ENCODE results near the gene GRAMD4.

GRAMD4 gene

GRCh38 chr22:46583571-46583970 is 36.6 kb upstream of the GRAMD4 start:
- DNase-seq (ENCODE audit: low read depth), result no peak

GRCh38 chr22:46584081-46584921 is 35.9 kb upstream of the GRAMD4 start:
- DNase-seq (ENCODE audit: low read depth), result no peak

GRCh38 chr22:46585340-46586122 is 34.7 kb upstream of the GRAMD4 start:
- no peak for DNase-seq (ENCODE audit: low read depth)

DNA sequence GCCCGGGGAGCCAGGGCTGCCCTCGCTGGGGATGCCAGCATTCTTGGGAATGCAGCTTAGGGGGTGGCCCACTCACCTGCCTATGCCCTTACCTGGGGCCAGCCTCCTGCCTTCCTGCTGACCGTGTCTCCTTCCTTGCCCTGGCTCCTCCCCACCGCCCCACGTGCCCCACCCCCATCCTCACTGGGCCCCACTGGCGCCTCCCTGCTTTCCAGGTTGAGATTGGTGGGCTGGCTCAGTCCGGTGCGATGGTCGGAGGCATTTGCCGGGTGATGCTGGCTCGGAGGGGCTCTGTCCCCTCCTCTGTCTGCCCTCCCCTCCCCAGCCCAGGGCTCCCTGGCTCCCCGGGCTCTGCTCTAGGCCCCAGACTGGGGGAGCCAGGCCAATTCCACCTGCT is 34.1 kb upstream of the GRAMD4 start:
- no peak for DNase-seq (ENCODE audit: low read depth)

DNA sequence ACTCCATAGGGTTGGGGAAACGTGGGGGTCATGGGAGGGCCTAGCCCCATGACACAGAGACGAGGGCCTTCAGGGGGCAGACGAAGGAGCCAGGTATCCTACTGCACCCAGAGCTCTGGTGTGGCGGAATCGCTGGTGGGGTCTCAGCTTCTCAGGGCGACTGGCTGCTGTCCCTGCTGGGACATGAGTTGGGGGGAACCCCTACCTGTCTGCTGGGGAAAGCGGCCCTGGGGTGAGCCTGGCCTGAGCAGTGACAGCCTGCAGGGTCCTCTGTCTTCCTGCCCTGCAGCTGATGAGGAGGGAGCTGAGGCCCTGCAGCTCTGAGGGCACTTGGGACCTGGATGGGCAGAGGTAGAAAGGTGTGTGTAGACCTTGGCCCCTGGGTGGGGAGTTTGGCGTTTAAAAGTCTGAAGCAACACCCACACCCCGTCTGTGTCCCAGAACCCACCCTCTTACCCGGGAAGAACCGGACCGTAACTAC is 33.6 kb upstream of the GRAMD4 start:
- no peak for DNase-seq (ENCODE audit: low read depth)

- DNase-seq (ENCODE audit: low read depth), result no peak
Observed at GRCh38 chr22:46587061-46587460, 33.1 kb upstream of the GRAMD4 start.

DNA sequence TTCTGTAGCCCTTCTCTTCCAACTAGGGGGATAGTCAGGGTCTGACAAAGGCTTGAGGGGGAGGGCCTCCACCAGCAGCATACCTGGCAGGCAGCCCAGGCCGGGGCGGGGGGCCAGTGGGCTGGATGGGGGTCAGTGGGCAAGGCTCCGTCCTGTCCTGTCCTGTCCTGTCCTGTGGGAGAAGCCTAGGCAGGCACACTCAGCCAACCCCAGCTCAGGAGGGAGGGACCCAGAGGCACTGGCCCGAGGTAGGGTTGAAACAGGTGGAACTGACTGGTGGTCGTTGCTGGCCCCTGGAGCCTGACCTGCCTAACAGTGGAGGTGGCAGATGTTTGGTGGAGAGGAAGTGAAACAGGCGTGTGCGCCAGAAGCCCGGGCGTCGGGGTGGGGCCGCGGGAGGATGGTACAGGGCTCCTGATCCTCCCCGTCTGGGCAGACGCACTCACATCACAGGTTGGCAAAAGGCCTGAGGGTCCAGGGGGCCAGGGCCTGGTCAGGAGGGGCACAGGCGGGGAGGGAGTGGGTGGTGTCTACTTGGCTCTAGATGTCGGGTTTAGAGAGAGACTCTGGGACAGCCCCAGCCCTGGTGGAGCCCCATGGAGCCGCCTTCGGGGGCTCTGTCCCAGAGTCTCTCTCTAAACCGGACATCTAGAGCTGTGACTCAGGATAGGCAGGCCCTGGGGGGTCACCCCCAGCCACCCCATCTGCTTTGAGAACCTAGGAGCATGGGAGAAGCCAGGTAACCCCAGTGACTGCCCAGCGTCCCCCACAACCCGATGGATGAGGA is 32.5 kb upstream of the GRAMD4 start:
- DNase-seq (ENCODE audit: low read depth), result no peak

GRCh38 chr22:46588279-46589140 is 31.7 kb upstream of the GRAMD4 start:
- DNase-seq (ENCODE audit: low read depth), result no peak

GRCh38 chr22:46589141-46589748 is 30.9 kb upstream of the GRAMD4 start:
- DNase-seq (ENCODE audit: low read depth), result no peak

DNA sequence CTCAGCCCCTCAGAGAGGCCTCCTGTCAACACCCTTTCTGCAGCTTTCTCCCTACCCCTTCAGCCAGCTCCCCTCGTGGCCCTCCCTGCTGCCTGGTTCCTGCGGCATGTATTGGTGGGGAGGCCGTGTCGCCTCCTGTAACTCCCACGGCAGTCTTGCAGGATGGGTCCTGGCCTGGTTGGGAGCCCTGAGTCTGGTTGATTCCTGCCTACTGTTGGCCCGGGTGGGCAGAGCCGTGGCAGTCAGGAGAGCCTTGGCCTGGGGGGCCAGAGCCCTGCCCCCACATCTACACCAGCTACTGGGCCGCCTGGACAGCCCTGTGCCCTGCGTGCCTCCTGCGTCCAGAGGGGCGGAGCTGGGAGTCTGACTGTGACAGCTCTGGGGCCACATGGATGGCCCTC is 30.3 kb upstream of the GRAMD4 start:
- no peak for DNase-seq (ENCODE audit: low read depth)

DNA sequence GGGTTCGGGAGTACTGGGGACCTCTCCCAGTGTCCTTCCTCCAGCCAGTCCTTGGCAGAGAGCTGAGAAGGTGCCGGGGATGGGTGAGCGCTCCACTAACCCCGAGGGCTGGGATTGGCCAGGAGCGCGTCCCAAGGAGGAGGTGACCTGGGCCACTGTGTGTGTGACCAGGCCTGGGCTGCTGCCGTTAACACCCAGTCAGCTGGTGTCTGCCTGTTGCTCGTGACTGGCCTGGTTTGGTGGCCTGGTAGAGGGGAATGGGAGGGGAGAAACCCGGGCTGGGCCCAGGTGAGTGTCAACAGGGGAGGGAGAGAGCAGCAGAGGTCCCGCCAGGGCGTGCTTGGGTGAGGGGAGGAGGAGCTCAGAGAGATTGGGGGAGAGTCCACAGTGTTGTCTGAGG is 29.9 kb upstream of the GRAMD4 start:
- DNase-seq (ENCODE audit: low read depth), result no peak

GRCh38 chr22:46591930-46592329 is 28.3 kb upstream of the GRAMD4 start:
- no peak for DNase-seq (ENCODE audit: low read depth)

- no peak for DNase-seq (ENCODE audit: low read depth)
Observed at GRCh38 chr22:46592390-46592872, 27.8 kb upstream of the GRAMD4 start.

DNA sequence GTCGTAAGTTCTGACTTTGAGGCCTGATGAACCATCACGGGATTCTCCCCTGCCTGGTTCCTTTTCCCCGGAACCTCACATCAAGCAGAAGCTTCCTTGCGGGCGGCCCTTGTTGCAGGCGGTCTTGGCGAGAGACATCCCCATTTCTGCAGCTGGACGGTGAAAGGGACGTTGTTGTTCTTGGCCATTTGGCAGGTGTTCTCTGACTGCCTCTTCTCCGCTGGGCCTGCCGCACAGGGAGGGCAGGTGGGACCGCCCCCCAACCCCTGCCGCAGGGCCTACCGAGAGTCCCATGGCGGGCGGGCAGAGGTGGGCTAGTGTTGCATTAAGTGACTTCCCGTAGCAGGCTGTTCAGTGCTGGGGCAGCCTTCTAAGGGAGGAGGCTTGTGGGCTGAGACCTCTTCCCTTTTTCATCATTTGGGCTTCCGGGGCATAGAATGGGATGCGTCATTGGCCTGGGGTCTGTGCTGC is 26.9 kb upstream of the GRAMD4 start:
- DNase-seq (ENCODE audit: low read depth), result no peak

DNA sequence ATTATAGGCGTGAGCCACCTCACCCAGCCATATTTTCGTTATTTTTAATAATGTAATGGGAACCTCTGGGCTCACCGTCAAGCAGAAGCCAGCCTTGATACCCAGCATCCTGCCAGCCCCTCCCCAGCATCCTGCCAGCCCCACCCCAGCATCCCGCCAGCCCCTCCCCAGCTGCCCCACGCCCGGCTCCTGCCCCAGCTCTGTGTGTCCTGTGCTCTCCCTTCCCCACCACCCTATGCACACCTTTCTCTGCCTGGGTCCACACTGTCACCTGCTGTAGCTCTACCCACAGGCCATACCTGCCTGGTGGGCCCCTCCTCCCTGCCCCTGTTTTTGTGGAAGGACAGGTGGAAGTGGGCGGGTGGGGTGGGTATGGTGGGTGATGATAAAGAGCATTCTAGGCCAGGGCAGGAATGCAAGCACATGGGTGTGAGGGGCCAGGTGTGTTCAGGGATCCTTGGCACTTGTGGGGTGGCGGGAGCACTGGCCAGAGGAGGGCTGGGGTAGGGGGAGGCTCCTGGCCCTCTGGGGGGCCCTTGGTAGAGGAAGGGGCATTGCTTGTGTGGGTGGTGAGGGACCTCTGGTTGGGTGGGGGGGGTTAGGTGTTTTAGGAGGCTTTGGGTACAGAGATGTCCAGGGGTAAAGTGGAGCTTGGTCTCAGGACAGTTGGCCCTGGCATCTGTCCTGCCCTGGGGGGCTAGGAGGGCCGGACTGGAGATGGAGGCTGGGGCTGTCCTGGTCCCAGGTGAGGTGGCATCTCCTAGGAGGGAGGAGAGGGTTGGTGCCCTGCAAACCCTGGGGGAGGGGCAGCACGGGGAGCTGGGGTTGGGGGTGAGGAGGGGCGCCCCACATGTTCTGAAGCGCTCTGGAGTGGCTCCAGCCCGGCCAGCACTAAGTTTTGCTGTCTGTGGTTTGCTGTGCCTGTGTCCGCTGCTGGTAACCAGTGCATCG is 25.9 kb upstream of the GRAMD4 start:
- DNase-seq (ENCODE audit: low read depth), result no peak

- DNase-seq (ENCODE audit: low read depth), result no peak
Observed at GRCh38 chr22:46594947-46595298, 25.3 kb upstream of the GRAMD4 start.

- DNase-seq (ENCODE audit: low read depth), result no peak
Observed at GRCh38 chr22:46595545-46595944, 24.6 kb upstream of the GRAMD4 start.

GRCh38 chr22:46596032-46596441 is 24.1 kb upstream of the GRAMD4 start:
- DNase-seq (ENCODE audit: low read depth), result no peak

GRCh38 chr22:46596819-46597218 is 23.4 kb upstream of the GRAMD4 start:
- no peak for DNase-seq (ENCODE audit: low read depth)

DNA sequence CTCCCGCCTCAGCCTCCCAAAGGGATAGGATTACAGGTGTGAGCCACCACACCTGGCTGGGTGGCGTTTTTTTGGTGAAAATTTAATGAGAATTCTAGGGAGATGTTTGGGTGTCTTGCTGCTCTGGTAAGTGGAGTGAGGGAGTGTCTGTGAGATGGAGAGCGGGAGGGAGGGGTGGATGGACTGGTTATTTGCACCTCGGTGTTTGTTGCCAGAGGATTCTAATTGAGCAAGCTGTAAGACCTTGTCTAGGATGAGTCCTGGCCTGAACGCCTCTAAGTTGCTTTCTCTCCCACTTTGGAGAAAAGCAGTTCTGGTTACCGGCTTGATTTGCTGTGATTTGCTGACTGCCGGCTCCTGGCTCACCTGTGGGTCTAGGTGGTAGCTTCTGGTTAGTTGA is 22.0 kb upstream of the GRAMD4 start:
- DNase-seq (ENCODE audit: low read depth), result no peak

All from T follicular helper cell (primary cell).